Endothelial cell of umbilical vein (primary cell): Measurements from ENCODE around the gene GLRA2.
A peak's percentile ranks its signal among the peaks of the same experiment; 100 is the strongest.

Source experiments
- EZH2 ChIP-seq: IDR thresholded peaks from 2 replicates; pipeline ENCODE4 v1.6.1; 2012; ENCODE audit warnings: borderline replicate concordance, low read depth, mild to moderate bottlenecking, moderate library complexity, low read length, inconsistent platforms; ENCODE audit not compliant: severe bottlenecking
- FOS ChIP-seq: IDR thresholded peaks from 2 replicates; pipeline ENCODE4 v1.6.1; 2011; ENCODE audit warnings: mild to moderate bottlenecking, low read length, moderate library complexity, borderline replicate concordance; ENCODE audit not compliant: insufficient read depth
- JUN ChIP-seq: IDR thresholded peaks from 2 replicates; pipeline ENCODE4 v1.6.1; 2011; ENCODE audit warnings: borderline replicate concordance, low read depth; ENCODE audit not compliant: insufficient read length, insufficient read depth
- MYC ChIP-seq: IDR thresholded peaks from one replicate; pipeline ENCODE4 v1.6.1; 2011; ENCODE audit warnings: mild to moderate bottlenecking, low read depth, low read length
- POLR2A ChIP-seq: IDR thresholded peaks from 2 replicates; pipeline ENCODE4 v1.6.1; 2012; ENCODE audit warnings: low read depth, mild to moderate bottlenecking, control low read depth, low read length
- POLR2AphosphoS5 ChIP-seq: IDR thresholded peaks from 2 replicates; pipeline ENCODE4 v1.6.1; 2012; ENCODE audit warnings: low read depth, mild to moderate bottlenecking, control low read depth, low read length, moderate library complexity; ENCODE audit not compliant: insufficient read depth
- TF ChIP-seq, protein P1 (sequence below), 2 donors: IDR thresholded peaks; 1 replicate in 1 of 2; 2 replicates in 1 of 2; pipeline ENCODE4 v1.5.1; 2011; ENCODE audit warnings: low read length in 2 of 2, mild to moderate bottlenecking in 2 of 2, moderate library complexity in 2 of 2, control low read depth in 1 of 2, inconsistent platforms in 1 of 2, low read depth in 1 of 2; ENCODE audit not compliant: insufficient read depth in 1 of 2; ENCODE audit errors: extremely low read depth in 1 of 2
- TF ChIP-seq, protein P2 (sequence below): IDR thresholded peaks from 2 replicates; pipeline ENCODE4 v1.6.1; 2011; ENCODE audit not compliant: insufficient read depth, insufficient read length

DNA sequence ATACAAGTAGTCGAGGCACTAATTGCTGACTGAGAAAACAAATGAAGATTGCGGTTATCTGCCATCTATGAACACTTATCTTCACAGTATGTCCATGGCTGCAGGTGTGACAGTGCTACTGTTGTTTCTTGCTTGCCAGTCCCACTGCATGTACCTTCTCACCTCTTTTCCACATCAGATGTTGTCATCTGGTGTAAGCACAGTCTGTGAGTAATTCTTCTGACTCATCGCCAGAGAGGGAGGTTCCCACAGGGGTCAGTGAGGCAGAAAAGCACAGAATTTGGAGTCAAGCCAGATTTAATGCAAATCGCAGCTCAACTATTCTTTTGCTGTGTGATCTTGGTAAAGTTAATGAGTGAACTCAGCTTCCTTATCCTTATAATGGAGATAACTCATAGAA is 144.4 kb downstream of the GLRA2 start:
- TF ChIP-seq, protein P1, sequence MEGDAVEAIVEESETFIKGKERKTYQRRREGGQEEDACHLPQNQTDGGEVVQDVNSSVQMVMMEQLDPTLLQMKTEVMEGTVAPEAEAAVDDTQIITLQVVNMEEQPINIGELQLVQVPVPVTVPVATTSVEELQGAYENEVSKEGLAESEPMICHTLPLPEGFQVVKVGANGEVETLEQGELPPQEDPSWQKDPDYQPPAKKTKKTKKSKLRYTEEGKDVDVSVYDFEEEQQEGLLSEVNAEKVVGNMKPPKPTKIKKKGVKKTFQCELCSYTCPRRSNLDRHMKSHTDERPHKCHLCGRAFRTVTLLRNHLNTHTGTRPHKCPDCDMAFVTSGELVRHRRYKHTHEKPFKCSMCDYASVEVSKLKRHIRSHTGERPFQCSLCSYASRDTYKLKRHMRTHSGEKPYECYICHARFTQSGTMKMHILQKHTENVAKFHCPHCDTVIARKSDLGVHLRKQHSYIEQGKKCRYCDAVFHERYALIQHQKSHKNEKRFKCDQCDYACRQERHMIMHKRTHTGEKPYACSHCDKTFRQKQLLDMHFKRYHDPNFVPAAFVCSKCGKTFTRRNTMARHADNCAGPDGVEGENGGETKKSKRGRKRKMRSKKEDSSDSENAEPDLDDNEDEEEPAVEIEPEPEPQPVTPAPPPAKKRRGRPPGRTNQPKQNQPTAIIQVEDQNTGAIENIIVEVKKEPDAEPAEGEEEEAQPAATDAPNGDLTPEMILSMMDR (IDR thresholded peaks at IDR 0.05; ENCODE audit: extremely low read depth in 1 of 2, insufficient read depth in 1 of 2, low read depth in 1 of 2, low read length in 2 of 2) = no peak
- TF ChIP-seq POLR2AphosphoS5 (no peak), POLR2A (no peak), EZH2 (no peak), JUN (peak; percentile 48), MYC (no peak), FOS (peak; percentile 80)
- TF ChIP-seq, protein P2, sequence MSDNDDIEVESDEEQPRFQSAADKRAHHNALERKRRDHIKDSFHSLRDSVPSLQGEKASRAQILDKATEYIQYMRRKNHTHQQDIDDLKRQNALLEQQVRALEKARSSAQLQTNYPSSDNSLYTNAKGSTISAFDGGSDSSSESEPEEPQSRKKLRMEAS = no peak
